Measurements from ENCODE around the gene ADAMTS2. TPM values are rescaled to one million over a fixed set of nuclear protein-coding genes. Genes with fewer than 3 reads are reported as not detected.

The ADAMTS2 gene
- total and polyA plus RNA-seq, 4 donors = 4.8 to 49.8 (median 32.0) TPM

- Histone ChIP-seq H3K9me3 (ENCODE audit: control insufficient read depth, low read length) (no peaks in the 10 kb centered on the region), H3K27ac (ENCODE audit: low read depth in 1 of 2, low read length in 2 of 2) (no peak overlapping the region), H3K4me3 (ENCODE audit: low read length in 2 of 2) (no peak overlapping the region), H3K4me1 (ENCODE audit: control insufficient read depth in 1 of 2, insufficient read depth in 2 of 2, low read length in 2 of 2) (no peaks in the 10 kb centered on the region), H3K36me3 (ENCODE audit: control insufficient read depth in 1 of 2, insufficient read depth in 2 of 2, low read length in 1 of 2) (no peaks in the 10 kb centered on the region), H3K27me3 (ENCODE audit: control insufficient read depth in 1 of 2, insufficient read depth in 2 of 2, low read length in 1 of 2) (no peaks in the 10 kb centered on the region)
- DNase-seq (peak in 1 of 2 donors; percentile 77), ATAC-seq (ENCODE audit: low FRiP score) (peak; percentile 27)
- 52 to 54% methylated on average over 13 of the region's 13 CpGs for WGBS, 2 donors
- intact Hi-C loops (cut with DNase I) = loop anchor here in 1 of 2 donors (5.0 to 10.0 kb wide), 2 partner anchors 75 to 152 kb away; no protein-coding TSS in a partner anchor
These were observed 2.7 kb downstream of the ADAMTS2 start for GRCh38 chr5:179342577-179342976.

- Histone ChIP-seq H3K4me3 (ENCODE audit: low read length in 2 of 2) (no peak overlapping the region), H3K4me1 (ENCODE audit: control insufficient read depth in 1 of 2, insufficient read depth in 2 of 2, low read length in 2 of 2) (no peaks in the 10 kb centered on the region), H3K36me3 (ENCODE audit: control insufficient read depth in 1 of 2, insufficient read depth in 2 of 2, low read length in 1 of 2) (no peaks in the 10 kb centered on the region), H3K27ac (ENCODE audit: low read depth in 1 of 2, low read length in 2 of 2) (no peak overlapping the region), H3K27me3 (ENCODE audit: control insufficient read depth in 1 of 2, insufficient read depth in 2 of 2, low read length in 1 of 2) (no peaks in the 10 kb centered on the region), H3K9me3 (ENCODE audit: control insufficient read depth, low read length) (no peaks in the 10 kb centered on the region)
- WGBS, 2 donors = 93 to 95% methylated on average over 8 of the region's 8 CpGs
- DNase-seq (no peak), ATAC-seq (ENCODE audit: low FRiP score) (no peak)
- intact Hi-C loops (cut with DNase I) = loop anchor here in 1 of 2 donors (5.0 to 10.0 kb wide), 2 partner anchors 73 to 154 kb away; no protein-coding TSS in a partner anchor
These were observed 4.8 kb downstream of the ADAMTS2 start for GRCh38 chr5:179340465-179340864.

GRCh38 chr5:179339996-179340395, 5.3 kb downstream of the ADAMTS2 start:
- no peaks in the 10 kb centered on the region for H3K36me3 ChIP-seq (ENCODE audit: control insufficient read depth in 1 of 2, insufficient read depth in 2 of 2, low read length in 1 of 2)
- no peaks in the 10 kb centered on the region for H3K4me1 ChIP-seq (ENCODE audit: control insufficient read depth in 1 of 2, insufficient read depth in 2 of 2, low read length in 2 of 2)
- ATAC-seq (ENCODE audit: low FRiP score) = no peak
- DNase-seq = peak in 1 of 2 donors; percentile 73
- no peaks in the 10 kb centered on the region for H3K9me3 ChIP-seq (ENCODE audit: control insufficient read depth, low read length)
- no peak overlapping the region for H3K27ac ChIP-seq (ENCODE audit: low read depth in 1 of 2, low read length in 2 of 2)
- H3K4me3 ChIP-seq (ENCODE audit: low read length in 2 of 2) = no peak overlapping the region
- H3K27me3 ChIP-seq (ENCODE audit: control insufficient read depth in 1 of 2, insufficient read depth in 2 of 2, low read length in 1 of 2) = no peaks in the 10 kb centered on the region
- intact Hi-C loops (cut with DNase I) = loop anchor here in 1 of 2 donors (5.0 to 10.0 kb wide), 2 partner anchors 73 to 155 kb away; no protein-coding TSS in a partner anchor
- WGBS, 2 donors = 94 to 98% methylated on average over 10 of the region's 10 CpGs

- WGBS, 2 donors = 93 to 95% methylated on average over 5 of the region's 5 CpGs
- Histone ChIP-seq H3K4me1 (ENCODE audit: control insufficient read depth in 1 of 2, insufficient read depth in 2 of 2, low read length in 2 of 2) (no peaks in the 10 kb centered on the region), H3K4me3 (ENCODE audit: low read length in 2 of 2) (no peak overlapping the region), H3K27me3 (ENCODE audit: control insufficient read depth in 1 of 2, insufficient read depth in 2 of 2, low read length in 1 of 2) (no peaks in the 10 kb centered on the region), H3K36me3 (ENCODE audit: control insufficient read depth in 1 of 2, insufficient read depth in 2 of 2, low read length in 1 of 2) (no peaks in the 10 kb centered on the region), H3K27ac (ENCODE audit: low read depth in 1 of 2, low read length in 2 of 2) (no peak overlapping the region), H3K9me3 (ENCODE audit: control insufficient read depth, low read length) (no peaks in the 10 kb centered on the region)
- no peak for ATAC-seq (ENCODE audit: low FRiP score)
- DNase-seq = peak in 1 of 2 donors; percentile 61
- intact Hi-C loops (cut with DNase I) = no loop called here
These were observed 6.2 kb downstream of the ADAMTS2 start for GRCh38 chr5:179339081-179339480.

GRCh38 chr5:179337796-179338676, 7.2 kb downstream of the ADAMTS2 start:
- Histone ChIP-seq H3K27me3 (ENCODE audit: control insufficient read depth in 1 of 2, insufficient read depth in 2 of 2, low read length in 1 of 2) (no peaks in the 10 kb centered on the region), H3K4me3 (ENCODE audit: low read length in 2 of 2) (no peak overlapping the region), H3K4me1 (ENCODE audit: control insufficient read depth in 1 of 2, insufficient read depth in 2 of 2, low read length in 2 of 2) (no peaks in the 10 kb centered on the region), H3K27ac (ENCODE audit: low read depth in 1 of 2, low read length in 2 of 2) (no peak overlapping the region), H3K9me3 (ENCODE audit: control insufficient read depth, low read length) (no peaks in the 10 kb centered on the region), H3K36me3 (ENCODE audit: control insufficient read depth in 1 of 2, insufficient read depth in 2 of 2, low read length in 1 of 2) (no peaks in the 10 kb centered on the region)
- intact Hi-C loops (cut with DNase I) = no loop called here
- DNase-seq (peak; percentile 12 to 57), ATAC-seq (ENCODE audit: low FRiP score) (no peak)
- 91% methylated on average over 23 of the region's 23 CpGs for WGBS, 2 donors

- H3K27me3 ChIP-seq (ENCODE audit: control insufficient read depth in 1 of 2, insufficient read depth in 2 of 2, low read length in 1 of 2) = no peaks in the 10 kb centered on the region
These were observed 8.1 kb downstream of the ADAMTS2 start for GRCh38 chr5:179336871-179337795.

GRCh38 chr5:179336126-179336870, 9.0 kb downstream of the ADAMTS2 start:
- H3K4me3 ChIP-seq (ENCODE audit: low read length in 2 of 2) = no peak overlapping the region
- H3K9me3 ChIP-seq (ENCODE audit: control insufficient read depth, low read length) = no peaks in the 10 kb centered on the region
- H3K27ac ChIP-seq (ENCODE audit: low read depth in 1 of 2, low read length in 2 of 2) = no peak overlapping the region
- H3K27me3 ChIP-seq (ENCODE audit: control insufficient read depth in 1 of 2, insufficient read depth in 2 of 2, low read length in 1 of 2) = no peaks in the 10 kb centered on the region
- no peaks in the 10 kb centered on the region for H3K4me1 ChIP-seq (ENCODE audit: control insufficient read depth in 1 of 2, insufficient read depth in 2 of 2, low read length in 2 of 2)
- ATAC-seq (ENCODE audit: low FRiP score) (no peak), DNase-seq (peak; percentile 21 to 72)
- no peaks in the 10 kb centered on the region for H3K36me3 ChIP-seq (ENCODE audit: control insufficient read depth in 1 of 2, insufficient read depth in 2 of 2, low read length in 1 of 2)
- intact Hi-C loops (cut with DNase I) = no loop called here
- 76 to 87% methylated on average over 36 of the region's 36 CpGs for WGBS, 2 donors

More at GRCh38 chr5:179336871-179337795, 8.1 kb downstream of the ADAMTS2 start:
- no peak overlapping the region for H3K27ac ChIP-seq (ENCODE audit: low read depth in 1 of 2, low read length in 2 of 2)
- H3K4me3 ChIP-seq (ENCODE audit: low read length in 2 of 2) = no peak overlapping the region
- ATAC-seq (ENCODE audit: low FRiP score) (peak; percentile 26), DNase-seq (peak; percentile 32 to 66)
- no peaks in the 10 kb centered on the region for H3K9me3 ChIP-seq (ENCODE audit: control insufficient read depth, low read length)
- no peaks in the 10 kb centered on the region for H3K4me1 ChIP-seq (ENCODE audit: control insufficient read depth in 1 of 2, insufficient read depth in 2 of 2, low read length in 2 of 2)
- intact Hi-C loops (cut with DNase I) = no loop called here
- WGBS, 2 donors = 88% methylated on average over 25 of the region's 25 CpGs
- no peaks in the 10 kb centered on the region for H3K36me3 ChIP-seq (ENCODE audit: control insufficient read depth in 1 of 2, insufficient read depth in 2 of 2, low read length in 1 of 2)
